ENCODE results near the gene OVCH2.

Gene OVCH2

DNA sequence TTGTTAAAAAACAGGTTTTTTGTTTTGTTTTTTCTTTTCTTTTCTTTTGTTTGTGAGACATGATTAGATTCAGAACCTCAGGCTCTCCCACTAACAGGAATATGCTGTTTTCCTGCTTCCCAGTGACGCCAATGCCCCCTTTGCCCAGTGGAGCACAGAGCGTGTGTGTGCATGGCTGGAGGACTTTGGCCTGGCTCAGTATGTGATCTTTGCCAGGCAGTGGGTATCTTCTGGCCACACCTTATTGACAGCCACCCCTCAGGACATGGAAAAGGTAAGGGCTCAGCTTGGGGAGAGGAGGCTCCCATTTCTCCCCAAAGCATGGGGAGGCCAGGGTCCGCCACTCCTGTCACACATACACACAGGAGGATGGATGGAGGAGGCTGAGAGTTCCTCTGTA, 58.0 kb downstream of the OVCH2 start:
- Histone ChIP-seq H3K4me1 (peaks cover 0 to 5% (median 0%) of the 10 kb centered on the region in 4 donors), H3K27ac (no peak overlapping the region), H3K36me3 (peaks cover 51 to 65% (median 65%) of the 10 kb centered on the region in 3 donors), H3K9me3 (no peaks in the 10 kb centered on the region), H3K4me3 (no peak overlapping the region), H3K27me3 (no peaks in the 10 kb centered on the region)
- TF ChIP-seq, protein P1, sequence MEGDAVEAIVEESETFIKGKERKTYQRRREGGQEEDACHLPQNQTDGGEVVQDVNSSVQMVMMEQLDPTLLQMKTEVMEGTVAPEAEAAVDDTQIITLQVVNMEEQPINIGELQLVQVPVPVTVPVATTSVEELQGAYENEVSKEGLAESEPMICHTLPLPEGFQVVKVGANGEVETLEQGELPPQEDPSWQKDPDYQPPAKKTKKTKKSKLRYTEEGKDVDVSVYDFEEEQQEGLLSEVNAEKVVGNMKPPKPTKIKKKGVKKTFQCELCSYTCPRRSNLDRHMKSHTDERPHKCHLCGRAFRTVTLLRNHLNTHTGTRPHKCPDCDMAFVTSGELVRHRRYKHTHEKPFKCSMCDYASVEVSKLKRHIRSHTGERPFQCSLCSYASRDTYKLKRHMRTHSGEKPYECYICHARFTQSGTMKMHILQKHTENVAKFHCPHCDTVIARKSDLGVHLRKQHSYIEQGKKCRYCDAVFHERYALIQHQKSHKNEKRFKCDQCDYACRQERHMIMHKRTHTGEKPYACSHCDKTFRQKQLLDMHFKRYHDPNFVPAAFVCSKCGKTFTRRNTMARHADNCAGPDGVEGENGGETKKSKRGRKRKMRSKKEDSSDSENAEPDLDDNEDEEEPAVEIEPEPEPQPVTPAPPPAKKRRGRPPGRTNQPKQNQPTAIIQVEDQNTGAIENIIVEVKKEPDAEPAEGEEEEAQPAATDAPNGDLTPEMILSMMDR (IDR thresholded peaks at IDR 0.05) = no peak
- no peak for DNase-seq
- intact Hi-C loops (cut with DNase I; ENCODE audit: low total_unique reads) = no loop called here

DNA sequence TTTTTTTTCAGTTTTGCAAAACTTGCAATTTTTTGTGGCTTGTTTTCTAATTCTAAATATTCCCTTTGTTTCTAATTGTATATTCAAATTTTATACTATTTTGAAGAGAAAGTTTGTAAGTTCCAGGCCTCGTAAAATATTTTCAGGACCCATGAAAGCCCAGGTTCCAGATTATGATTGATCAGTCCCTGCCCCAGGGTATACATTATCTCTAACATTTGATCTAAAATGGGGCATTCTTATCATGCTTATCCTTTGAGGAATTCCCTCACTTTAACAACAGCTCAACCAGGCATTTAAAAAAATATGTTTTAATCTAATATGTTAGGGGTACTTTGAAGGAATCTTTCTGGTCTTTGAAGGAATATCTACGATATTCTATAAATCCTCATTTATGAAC, 59.4 kb downstream of the OVCH2 start:
- H3K27ac ChIP-seq = no peak overlapping the region
- H3K4me1 ChIP-seq = peaks cover 0 to 5% (median 0%) of the 10 kb centered on the region in 4 donors
- no peak for DNase-seq
- peaks cover 51 to 65% (median 63%) of the 10 kb centered on the region in 3 donors for H3K36me3 ChIP-seq
- intact Hi-C loops (cut with DNase I; ENCODE audit: low total_unique reads) = no loop called here
- no peak overlapping the region for H3K4me3 ChIP-seq
- H3K9me3 ChIP-seq = no peaks in the 10 kb centered on the region
- no peaks in the 10 kb centered on the region for H3K27me3 ChIP-seq
- TF ChIP-seq, protein P1 (IDR thresholded peaks at IDR 0.05) = no peak

DNA sequence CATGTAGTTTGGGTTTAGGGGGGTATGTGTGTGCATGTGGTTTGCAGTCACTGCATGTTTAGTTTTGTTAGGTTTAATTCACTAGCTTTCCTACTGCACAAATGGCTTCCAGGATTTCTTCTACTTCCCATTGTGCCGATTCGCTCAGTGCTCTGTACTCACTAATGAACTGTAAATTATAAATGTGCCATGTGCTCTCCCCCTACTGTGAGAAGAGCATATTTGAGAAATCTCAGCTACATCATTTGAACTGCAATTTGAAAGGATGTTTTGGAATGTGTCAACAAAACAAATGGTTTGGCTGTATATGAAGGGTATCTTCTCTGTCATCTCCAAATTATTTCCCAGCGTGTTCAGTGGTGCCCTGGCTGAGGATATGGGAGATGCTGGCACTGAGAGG, 61.1 kb downstream of the OVCH2 start:
- Histone ChIP-seq H3K4me3 (no peak overlapping the region), H3K36me3 (peaks cover 54 to 65% (median 63%) of the 10 kb centered on the region in 3 donors), H3K4me1 (no peaks in the 10 kb centered on the region), H3K27ac (no peak overlapping the region), H3K27me3 (no peaks in the 10 kb centered on the region), H3K9me3 (no peaks in the 10 kb centered on the region)
- intact Hi-C loops (cut with DNase I; ENCODE audit: low total_unique reads) = no loop called here
- DNase-seq = no peak
- TF ChIP-seq, protein P1 (IDR thresholded peaks at IDR 0.05) = no peak

DNA sequence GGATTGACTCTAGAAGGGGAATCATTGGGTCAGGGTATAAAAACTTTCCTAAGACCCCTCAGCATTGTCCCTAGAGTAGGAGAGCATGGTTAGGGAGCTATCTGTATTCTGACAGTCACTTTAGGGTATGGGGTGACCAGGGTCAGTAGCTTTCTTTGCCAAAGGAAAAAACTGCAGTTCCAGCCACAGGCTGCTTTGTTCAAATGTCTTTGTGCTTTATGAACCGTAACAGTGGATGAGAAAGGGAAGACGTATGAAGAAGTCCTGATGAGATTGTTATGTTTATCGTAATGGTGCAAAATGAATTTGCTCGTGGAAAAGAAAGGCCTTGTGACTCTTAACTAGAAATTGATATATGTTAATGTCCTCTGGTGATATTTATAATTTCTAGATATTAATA, 63.0 kb downstream of the OVCH2 start:
- TF ChIP-seq, protein P1 (IDR thresholded peaks at IDR 0.05) = no peak
- H3K27me3 ChIP-seq = no peaks in the 10 kb centered on the region
- H3K9me3 ChIP-seq = no peaks in the 10 kb centered on the region
- intact Hi-C loops (cut with DNase I; ENCODE audit: low total_unique reads) = no loop called here
- no peak overlapping the region for H3K4me3 ChIP-seq
- peaks cover 44 to 63% (median 53%) of the 10 kb centered on the region in 3 donors for H3K36me3 ChIP-seq
- no peak overlapping the region for H3K27ac ChIP-seq
- H3K4me1 ChIP-seq = peaks cover 0 to 7% (median 0%) of the 10 kb centered on the region in 4 donors
- no peak for DNase-seq

DNA sequence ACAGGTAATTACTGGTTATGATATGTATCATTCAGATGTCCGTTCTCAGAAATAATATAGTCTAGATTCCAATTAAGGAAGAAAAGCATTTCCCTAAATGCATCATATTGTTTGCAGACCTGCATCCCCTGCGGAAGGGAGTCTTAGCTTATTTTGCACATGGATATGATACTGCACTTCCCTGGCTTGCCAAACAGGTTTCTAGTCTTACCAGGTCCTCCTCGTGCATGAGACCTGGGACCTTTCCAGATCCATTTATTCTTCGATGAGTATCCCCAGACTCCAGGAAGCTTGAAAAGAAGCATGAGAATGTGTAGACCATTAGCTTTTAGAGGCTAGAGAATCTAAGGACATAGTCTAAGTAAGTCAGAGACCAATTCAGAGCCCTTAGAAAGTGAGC, 63.5 kb downstream of the OVCH2 start:
- intact Hi-C loops (cut with DNase I; ENCODE audit: low total_unique reads) = no loop called here
- Histone ChIP-seq H3K9me3 (no peaks in the 10 kb centered on the region), H3K4me1 (peaks cover 0 to 8% (median 0%) of the 10 kb centered on the region in 4 donors), H3K36me3 (peaks cover 44 to 58% (median 51%) of the 10 kb centered on the region in 3 donors), H3K27me3 (no peaks in the 10 kb centered on the region), H3K4me3 (no peak overlapping the region), H3K27ac (no peak overlapping the region)
- TF ChIP-seq, protein P1 (IDR thresholded peaks at IDR 0.05) = no peak
- no peak for DNase-seq

DNA sequence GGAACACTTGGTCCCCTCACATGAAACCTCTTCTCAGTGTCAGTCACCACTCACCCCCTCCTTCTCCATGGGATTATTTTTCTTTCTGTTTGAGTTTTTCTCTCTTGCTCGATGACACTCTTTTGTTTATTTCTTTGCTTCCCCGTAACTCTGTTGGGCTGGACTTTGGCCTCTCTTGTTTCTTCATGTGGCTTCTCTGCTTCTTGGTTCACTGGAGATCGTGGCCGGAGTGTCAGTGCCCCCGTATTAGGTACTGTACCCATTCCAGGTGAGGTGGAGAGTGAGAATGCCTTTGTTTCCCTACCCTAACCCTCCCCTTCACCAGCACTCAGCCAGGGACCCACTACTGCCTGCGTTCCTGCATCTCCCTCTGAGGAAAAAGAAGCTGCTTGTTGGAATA, 65.5 kb downstream of the OVCH2 start:
- Histone ChIP-seq H3K36me3 (peaks cover 44 to 73% (median 50%) of the 10 kb centered on the region in 3 donors), H3K9me3 (no peaks in the 10 kb centered on the region), H3K4me1 (peaks cover 0 to 10% (median 2%) of the 10 kb centered on the region in 4 donors), H3K27me3 (no peaks in the 10 kb centered on the region), H3K27ac (no peak overlapping the region), H3K4me3 (no peak overlapping the region)
- intact Hi-C loops (cut with DNase I; ENCODE audit: low total_unique reads) = no loop called here
- TF ChIP-seq, protein P1 (IDR thresholded peaks at IDR 0.05) = no peak
- no peak for DNase-seq

Measured in tibial artery (tissue), 4 donors.